Islet precursor cell (in vitro differentiated cells): Measurements from ENCODE around the gene TMEM270.
A peak's percentile ranks its signal among the peaks of the same experiment; 100 is the strongest.

Experiments
- DNase-seq: peaks from one replicate; pipeline ENCODE4 v3.0.0-alpha.2; 2018

Gene TMEM270

GRCh38 chr7:73909051-73909941 is 48.3 kb downstream of the TMEM270 start:
- peak; percentile 41 for DNase-seq

- peak; percentile 14 for DNase-seq
These were observed 49.0 kb downstream of the TMEM270 start for GRCh38 chr7:73909996-73910395.

GRCh38 chr7:73912223-73912622 is 51.3 kb downstream of the TMEM270 start:
- peak; percentile 19 for DNase-seq
